ENCODE measurements around the gene ANXA4.

ANXA4 gene

GRCh38 chr2:69858261-69858660 lies 116.3 kb downstream of the ANXA4 start:
- TF ChIP-seq CTCF (conservative IDR thresholded peaks at IDR 0.05; ENCODE audit: low read depth, low read length) = no peak
- DNase-seq (ENCODE audit: low read depth) = no peak
- no peak overlapping the region for H3K4me3 ChIP-seq (ENCODE audit: low read depth, low read length)

GRCh38 chr2:69863298-69863697 lies 121.4 kb downstream of the ANXA4 start:
- H3K4me3 ChIP-seq (ENCODE audit: low read depth, low read length) = no peak overlapping the region

More at GRCh38 chr2:69863298-69863697, 121.4 kb downstream of the ANXA4 start:
- no peak for DNase-seq (ENCODE audit: low read depth)
- no peak for TF ChIP-seq CTCF (conservative IDR thresholded peaks at IDR 0.05; ENCODE audit: low read depth, low read length)
